Measurements from ENCODE around the gene ATG9B. TPM values are rescaled to one million over a fixed set of nuclear protein-coding genes. Genes with fewer than 3 reads are reported as not detected.
A peak's percentile ranks its signal among the peaks of the same experiment; 100 is the strongest.

ATG9B gene
- total and polyA plus RNA-seq, 9 of the 15 experiments (the other 6 are each of a cell fraction or from before 2014, with no cell fraction given), result 0.29 to 8.0 (median 2.1) TPM

- TF ChIP-seq, protein P1, sequence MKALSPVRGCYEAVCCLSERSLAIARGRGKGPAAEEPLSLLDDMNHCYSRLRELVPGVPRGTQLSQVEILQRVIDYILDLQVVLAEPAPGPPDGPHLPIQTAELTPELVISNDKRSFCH (CRISPR knock-in tag; IDR thresholded peaks at IDR 0.05), result no peak
- TF ChIP-seq, protein P1 (tag; IDR thresholded peaks at IDR 0.05), result no peak
- TF ChIP-seq XRCC4 (IDR thresholded peaks at IDR 0.05; ENCODE audit: extremely low read depth, insufficient read depth, insufficient read length), result no peak
- no peak for TF ChIP-seq DIDO1 (tag; IDR thresholded peaks at IDR 0.05; ENCODE audit: low read depth)
- TF ChIP-seq ZKSCAN3 (CRISPR knock-in tag; IDR thresholded peaks at IDR 0.05), result no peak
- no peak for TF ChIP-seq ZBTB1 (CRISPR knock-in tag; IDR thresholded peaks at IDR 0.05; ENCODE audit: borderline replicate concordance, low read depth)
Measured at GRCh38 chr7:150969475-150969874, 54.8 kb downstream of the ATG9B start (continued).

DNA sequence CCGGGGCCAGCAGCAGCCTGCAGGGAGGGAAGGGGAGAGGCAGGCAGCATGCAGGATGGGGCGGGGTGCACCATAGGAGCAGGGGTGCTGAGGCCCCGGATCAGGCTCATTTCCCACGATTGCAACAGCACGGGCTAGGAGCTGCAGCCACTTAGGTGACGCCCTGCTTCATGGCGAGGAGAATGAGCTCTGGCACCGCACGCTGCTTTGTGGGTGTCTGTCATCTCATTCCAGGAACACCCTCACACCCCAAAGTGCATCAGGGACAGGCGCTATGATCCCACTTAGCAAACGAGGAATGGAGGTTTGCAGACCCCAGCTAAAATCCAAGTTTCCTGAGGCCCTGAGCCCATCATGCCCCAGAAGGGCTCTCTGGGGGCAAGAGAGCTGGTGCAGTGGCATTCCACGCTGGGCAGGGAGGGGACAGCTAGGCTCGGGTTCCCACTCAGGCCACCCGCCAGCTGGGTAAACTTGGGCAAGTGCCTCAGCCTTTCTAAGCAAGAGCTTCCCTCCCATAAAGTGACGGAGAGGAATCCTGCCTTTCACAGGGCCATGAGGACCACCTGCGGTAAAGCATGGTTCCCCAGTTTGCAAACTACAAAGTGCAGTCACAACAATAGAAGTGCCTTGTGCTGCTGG is 55.4 kb downstream of the ATG9B start:
- no peak overlapping the region; the same call in 2 of the 3 replicates for H3K27ac ChIP-seq (ENCODE audit: extremely low read depth, low read depth, low read length)
- FAIRE-seq (no peak), DNase-seq (ENCODE audit: extremely low read depth in 1 of 4, low spot score in 3 of 4) (peak in 1 of 4 experiments; percentile 32), ATAC-seq (peak; percentile 24)
- ChIA-PET CTCF (ENCODE audit: low intra/inter-chr PET ratio) (no interaction called here), POLR2A (interaction anchor here (0.5 to 2.9 kb wide), 11 partner anchors 10 to 494 kb away, joined by 3 to 11 read pairs (median 4); no protein-coding TSS in a partner anchor)
- H3K36me3 ChIP-seq (ENCODE audit: control insufficient read depth, insufficient read depth, low read length), result peaks cover 27% of the 10 kb centered on the region; the same call in 2 of the 3 replicates
- intact Hi-C loops (cut with micrococcal nuclease) (loop anchor here (10.0 kb wide), 1 partner anchor 206 kb away; no protein-coding TSS in a partner anchor), in situ Hi-C loops (cut with MboI) (no loop called here)
- peaks cover 56 to 68% of the 10 kb centered on the region in 2 experiments for H3K4me1 ChIP-seq (replicated peaks in 1 of 2; ENCODE audit: control insufficient read depth in 2 of 2, insufficient read depth in 2 of 2, low read length in 2 of 2)
- H4K20me1 ChIP-seq (replicated peaks; ENCODE audit: control insufficient read depth, insufficient read depth, low read length), result no peaks in the 10 kb centered on the region
- BruUV-seq (replicated peaks), result no TSS peak
- peak overlapping the region in 1 of 2 experiments; percentile 65; a peak in 2 of 4 replicates for H3K9ac ChIP-seq (ENCODE audit: insufficient read depth in 1 of 2, low read depth in 2 of 2, low read length in 2 of 2)
- WGBS (ENCODE audit: insufficient coverage, low coverage, missing lambda C conversion rate), result 47% methylated on average over 16 of the region's 16 CpGs
- H3K9me1 ChIP-seq (ENCODE audit: control insufficient read depth, insufficient read depth, low read length), result peaks cover 5% of the 10 kb centered on the region
- no peak overlapping the region; the same call in 1 of the 2 replicates for H3K4me2 ChIP-seq (ENCODE audit: insufficient read depth, low read length)
- H3K27me3 ChIP-seq (ENCODE audit: control insufficient read depth in 2 of 2, insufficient read depth in 2 of 2, low read length in 2 of 2), result no peaks in the 10 kb centered on the region
- no peaks in the 10 kb centered on the region for H3K9me3 ChIP-seq (replicated peaks; ENCODE audit: control insufficient read depth, insufficient read depth, low read depth, low read length)
- peaks cover 14% of the 10 kb centered on the region for H3K79me2 ChIP-seq (ENCODE audit: control insufficient read depth, insufficient read depth, low read length)
- no peak overlapping the region for H2AFZ ChIP-seq (ENCODE audit: low read depth, low read length)
- H3K4me3 ChIP-seq, result no peak overlapping the region
- TF ChIP-seq ZNF668 (CRISPR knock-in tag; IDR thresholded peaks at IDR 0.05) (0 out of 2 replicates have a peak, but pooled peaks have one; percentile 12), CEBPB (tag; IDR thresholded peaks at IDR 0.05) (peak; percentile 79), TCFL5 (CRISPR knock-in tag; conservative IDR thresholded peaks at IDR 0.05) (no peak), GABPA (tag; conservative IDR thresholded peaks at IDR 0.05; ENCODE audit: low read depth) (no peak), FOXJ2 (tag; IDR thresholded peaks at IDR 0.05) (no peak), ZNF717 (CRISPR knock-in tag; IDR thresholded peaks at IDR 0.05) (no peak), SOX6 (IDR thresholded peaks at IDR 0.05) (0 out of 2 replicates have a peak, but pooled peaks have one; percentile 34), KLF6 (CRISPR knock-in tag; IDR thresholded peaks at IDR 0.05; ENCODE audit: borderline replicate concordance) (peak; percentile 88; the same call in 1 of the 2 replicates), L3MBTL2 (IDR thresholded peaks at IDR 0.05) (peak; percentile 75)
